Spleen (tissue), 7 donors: Measurements from ENCODE around the gene NRK.

Experiments
- CTCF ChIP-seq, 11 experiments: fragments of 200-600 bp in 7 of 11; fragments of 450-650 bp in 4 of 11; sonication (generic) in 4 of 11; IDR thresholded peaks in 8 of 11; conservative IDR thresholded peaks in 3 of 11; 1 replicate in 7 of 11; 2 replicates in 4 of 11; pipeline versions ENCODE4 v1.4.0 to v1.8.0; 2016 to 2021; ENCODE audit warnings: antibody characterized with exemption in 11 of 11, inconsistent platforms in 4 of 11, mild to moderate bottlenecking in 1 of 11
- POLR2A ChIP-seq, 3 donors: fragments of 450-650 bp; IDR thresholded peaks; one replicate each; pipeline ENCODE4 v1.5.1; 2017; ENCODE audit warnings: antibody characterized with exemption in 3 of 3, mild to moderate bottlenecking in 1 of 3
- donor health status: DM: no; HTN: no; CAD: no; lungs with moderate emphysema.
- donor health status: DM: no; HTN: no; CAD: no.
- donor health status: DM: no; HTN: no; CAD: no.

GRCh38 chrX:105775679-105776078 lies 46.7 kb upstream of the NRK start:
- no peak for TF ChIP-seq CTCF (IDR thresholded peaks at IDR 0.05 in 8 of 11, conservative IDR thresholded peaks at IDR 0.05 in 3 of 11)
- no peak for TF ChIP-seq POLR2A (IDR thresholded peaks at IDR 0.05)
